Activated CD4-positive, alpha-beta T cell treated with anti-CD3 and anti-CD28 coated beads, Interleukin-2, Interleukin-4, amounts not matched to agents 100 ng/mL and 50 ng/mL, durations not matched to agents 16 hours and 8 hours (primary cell): ENCODE measurements around the gene MCTP2.

Source experiments
- DNase-seq: peaks from one replicate; pipeline ENCODE4 v3.0.0-alpha.2; 2020; ENCODE audit warnings: low spot score

Gene MCTP2

GRCh38 chr15:94398001-94398400 is 166.6 kb downstream of the MCTP2 start:
- no peak for DNase-seq

- no peak for DNase-seq
Observed at GRCh38 chr15:94400526-94401298, 169.4 kb downstream of the MCTP2 start.

DNA sequence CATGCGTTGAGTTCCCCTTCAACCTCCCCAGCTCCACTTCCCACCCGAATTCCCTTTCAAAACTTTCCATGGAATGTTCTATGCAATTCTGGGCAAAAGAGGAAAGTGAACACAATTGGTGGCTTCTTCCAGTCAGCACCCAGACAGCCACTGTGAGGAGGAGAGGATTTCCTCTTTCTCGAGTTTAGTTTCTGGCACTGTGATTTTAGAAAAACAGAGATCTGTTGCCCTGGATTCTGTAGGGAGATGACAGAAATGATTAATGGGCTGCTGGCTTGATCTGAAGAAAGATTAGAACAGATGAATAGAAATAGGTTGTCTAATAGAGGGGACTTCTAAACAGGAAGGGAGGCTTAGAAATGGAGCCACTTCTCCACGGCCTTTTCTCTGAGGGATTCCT is 172.0 kb downstream of the MCTP2 start:
- DNase-seq = no peak

DNA sequence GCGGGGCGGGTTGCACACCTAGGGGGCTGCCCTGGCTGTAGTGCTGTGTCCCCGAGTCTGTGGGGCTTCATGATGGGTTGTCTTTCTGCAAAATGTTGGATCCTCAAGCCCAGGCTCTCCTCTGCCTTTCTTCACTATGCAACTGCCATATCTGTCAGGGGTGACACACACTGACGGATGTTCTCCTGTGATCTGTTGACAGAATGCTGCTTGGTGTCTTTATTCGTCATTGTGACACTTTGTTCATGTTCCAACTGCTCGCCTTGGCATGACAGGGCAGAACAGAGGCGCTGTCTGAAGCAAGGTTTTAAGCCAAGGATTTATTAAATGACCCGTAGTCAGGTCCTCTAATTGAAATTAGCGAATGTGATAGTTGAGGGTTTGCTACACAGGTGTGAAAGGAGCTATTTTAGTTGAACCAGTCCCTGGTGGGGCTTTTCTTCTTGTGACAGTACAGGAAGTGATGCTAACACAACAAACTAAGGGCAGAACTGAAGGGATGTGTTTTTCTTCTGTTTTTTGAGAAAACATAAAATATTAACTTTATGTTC is 173.4 kb downstream of the MCTP2 start:
- DNase-seq = no peak

GRCh38 chr15:94411285-94411684 is 179.9 kb downstream of the MCTP2 start:
- DNase-seq = no peak

DNA sequence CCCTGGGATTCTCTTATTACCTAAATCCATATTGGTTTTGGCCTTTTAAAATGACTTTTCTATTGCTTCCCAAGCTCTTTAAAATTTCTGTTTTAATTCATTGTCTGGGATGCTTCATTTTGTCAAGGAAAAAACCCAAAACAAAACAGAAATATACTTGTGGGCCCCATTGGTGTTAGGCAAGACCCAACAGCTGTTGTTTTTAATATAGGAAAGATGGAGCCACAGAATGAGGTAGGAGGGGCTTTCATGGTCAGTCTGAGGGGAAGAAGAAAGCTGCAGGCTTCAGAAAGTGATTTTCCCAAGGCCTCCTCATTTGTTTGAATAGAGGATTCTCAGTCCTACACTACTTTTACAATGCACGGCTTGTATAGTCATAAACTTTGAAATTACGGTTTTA is 180.5 kb downstream of the MCTP2 start:
- no peak for DNase-seq

GRCh38 chr15:94412979-94413746 is 181.8 kb downstream of the MCTP2 start:
- DNase-seq = no peak

DNA sequence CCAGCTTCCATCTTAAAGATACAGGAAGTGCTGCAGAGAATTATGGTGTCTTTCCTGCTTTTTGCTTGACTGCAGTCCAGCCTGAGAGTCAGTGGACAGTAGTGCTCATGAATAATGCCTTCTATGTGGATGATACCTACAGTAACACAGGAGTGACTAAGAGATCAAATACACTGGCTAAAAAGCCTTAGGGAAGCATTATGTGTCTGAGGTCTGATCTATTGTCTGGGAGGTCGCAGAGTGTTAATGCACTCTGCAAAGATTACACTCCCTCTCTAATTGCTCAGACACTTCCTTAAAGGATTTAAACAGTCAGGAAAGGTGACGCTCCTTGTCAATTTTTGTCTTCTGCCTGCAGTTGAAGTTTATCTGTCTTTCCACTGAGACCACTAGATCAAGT is 183.6 kb downstream of the MCTP2 start:
- DNase-seq = no peak

DNA sequence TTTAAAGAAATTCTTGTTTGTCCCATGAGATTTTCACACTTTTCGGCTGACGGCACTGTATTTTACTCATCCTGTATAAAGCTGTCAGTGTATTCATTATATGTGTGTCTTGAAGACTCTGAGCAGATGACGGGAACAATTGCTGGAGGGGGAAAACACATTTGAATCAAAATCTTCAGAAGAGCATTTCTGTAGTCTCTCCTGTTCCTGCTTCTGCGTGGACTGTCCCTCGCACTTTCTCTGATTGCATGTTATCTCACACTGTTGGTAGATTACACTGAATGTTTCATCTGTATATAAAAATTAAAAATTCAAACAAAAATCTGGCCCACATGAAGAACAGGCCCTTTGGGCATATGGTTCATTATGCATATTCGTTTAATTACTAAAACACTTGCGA is 184.9 kb downstream of the MCTP2 start:
- no peak for DNase-seq

- DNase-seq = no peak
Observed at GRCh38 chr15:94416820-94417219, 185.5 kb downstream of the MCTP2 start.

- no peak for DNase-seq
Observed at GRCh38 chr15:94417501-94418293, 186.3 kb downstream of the MCTP2 start.

GRCh38 chr15:94421706-94422105 is 190.3 kb downstream of the MCTP2 start:
- DNase-seq = no peak

DNA sequence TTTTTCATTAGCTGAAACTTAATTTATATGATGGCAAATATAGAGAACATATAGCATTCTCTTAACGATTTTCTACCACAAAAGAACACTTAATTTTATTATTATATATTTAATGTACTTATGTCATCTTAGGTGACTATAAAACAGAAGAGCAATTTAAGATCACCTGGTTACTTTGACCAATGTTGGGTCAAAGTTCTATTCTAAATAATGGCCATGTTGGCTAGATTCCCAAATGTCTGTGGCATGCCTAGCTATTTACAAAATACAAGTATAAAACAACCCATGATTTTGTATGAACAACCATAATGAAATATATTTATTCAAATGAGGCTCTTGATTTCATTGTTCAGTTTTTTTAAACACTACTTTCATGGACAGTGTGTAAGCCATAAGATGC is 200.9 kb downstream of the MCTP2 start:
- DNase-seq = no peak

- no peak for DNase-seq
Observed at GRCh38 chr15:94439158-94439557, 207.8 kb downstream of the MCTP2 start.

DNA sequence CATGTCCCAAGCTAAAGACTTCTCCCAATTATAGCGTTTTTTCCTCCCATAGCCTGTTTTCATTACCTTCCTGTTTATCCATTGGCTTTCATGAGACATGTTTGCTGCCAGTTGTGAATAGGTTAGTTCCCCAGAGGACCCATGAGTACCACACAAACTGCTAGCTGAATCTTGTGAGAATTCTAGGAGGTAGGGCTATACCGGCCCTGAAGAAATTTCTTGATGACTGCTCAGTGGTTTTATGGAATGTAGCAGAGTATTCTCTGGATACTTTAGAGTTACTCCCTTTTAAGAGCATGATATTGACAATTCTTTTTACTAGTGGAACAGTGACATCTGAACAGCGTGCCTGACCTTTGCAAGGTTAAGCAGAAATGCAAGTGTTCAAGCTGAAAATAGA is 210.4 kb downstream of the MCTP2 start:
- DNase-seq = no peak

- DNase-seq = no peak
Observed at GRCh38 chr15:94442480-94442879, 211.1 kb downstream of the MCTP2 start.

GRCh38 chr15:94443186-94443585 is 211.8 kb downstream of the MCTP2 start:
- DNase-seq = no peak

GRCh38 chr15:94445566-94446160 is 214.3 kb downstream of the MCTP2 start:
- no peak for DNase-seq

GRCh38 chr15:94446441-94446840 is 215.1 kb downstream of the MCTP2 start:
- no peak for DNase-seq

DNA sequence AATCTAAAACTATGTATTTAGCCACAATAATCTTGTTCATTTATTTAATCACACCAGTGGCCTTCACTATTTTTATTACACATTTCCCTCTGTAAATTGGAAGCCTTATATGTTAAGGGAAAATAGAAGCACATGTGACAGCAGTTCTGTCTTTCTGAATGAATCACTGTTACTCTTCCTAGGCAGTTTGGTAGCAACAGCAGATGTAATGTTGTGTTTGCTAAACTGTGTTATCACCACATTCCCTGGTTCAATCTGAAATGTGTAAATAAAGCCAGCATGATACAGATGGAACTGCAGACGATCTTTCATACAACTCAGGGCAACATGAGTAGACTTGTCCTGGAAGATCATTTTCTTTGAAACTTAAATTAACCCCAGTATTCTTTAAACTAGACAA is 220.1 kb downstream of the MCTP2 start:
- DNase-seq = no peak

DNA sequence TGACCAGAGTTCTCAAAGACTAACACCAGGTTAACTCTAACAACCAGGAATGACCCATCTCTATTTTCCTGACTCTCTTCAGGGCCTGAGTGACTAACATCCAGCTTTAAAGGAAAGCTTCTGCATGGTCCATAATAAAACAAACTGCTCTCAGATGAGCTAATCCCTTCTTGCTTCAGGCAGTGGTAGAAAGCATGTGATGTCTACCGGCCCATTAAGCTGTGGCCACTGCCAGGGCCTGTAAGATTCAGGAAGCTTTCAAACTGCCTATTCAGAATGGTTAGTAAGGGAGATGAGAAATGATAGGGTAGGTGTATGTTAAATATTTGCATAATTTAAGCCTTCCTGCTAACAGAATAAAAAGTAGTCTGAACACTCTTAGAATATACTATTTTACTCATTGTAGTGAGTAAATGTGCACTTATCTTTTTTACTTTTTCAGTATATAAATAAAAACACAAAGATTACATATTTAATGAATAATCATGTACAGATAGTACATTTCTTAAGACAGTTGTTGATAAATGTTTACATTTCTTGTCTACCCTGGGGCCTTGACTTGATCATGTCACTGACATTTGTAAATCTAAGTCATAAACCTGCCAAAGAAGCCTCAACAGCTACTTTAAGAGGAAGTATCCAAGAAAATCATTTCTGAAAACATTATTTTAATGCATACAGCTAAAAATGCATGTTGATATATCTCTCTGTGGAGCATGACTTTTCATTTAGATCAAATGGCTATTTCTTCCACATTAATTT is 222.0 kb downstream of the MCTP2 start:
- DNase-seq = no peak
